CD1c-positive myeloid dendritic cell (primary cell): ENCODE results near the gene GDPD5.

Source experiments
- DNase-seq: peaks from one replicate; pipeline ENCODE4 v3.0.0-alpha.2; 2016; ENCODE audit errors: extremely low spot score

The GDPD5 gene

DNA sequence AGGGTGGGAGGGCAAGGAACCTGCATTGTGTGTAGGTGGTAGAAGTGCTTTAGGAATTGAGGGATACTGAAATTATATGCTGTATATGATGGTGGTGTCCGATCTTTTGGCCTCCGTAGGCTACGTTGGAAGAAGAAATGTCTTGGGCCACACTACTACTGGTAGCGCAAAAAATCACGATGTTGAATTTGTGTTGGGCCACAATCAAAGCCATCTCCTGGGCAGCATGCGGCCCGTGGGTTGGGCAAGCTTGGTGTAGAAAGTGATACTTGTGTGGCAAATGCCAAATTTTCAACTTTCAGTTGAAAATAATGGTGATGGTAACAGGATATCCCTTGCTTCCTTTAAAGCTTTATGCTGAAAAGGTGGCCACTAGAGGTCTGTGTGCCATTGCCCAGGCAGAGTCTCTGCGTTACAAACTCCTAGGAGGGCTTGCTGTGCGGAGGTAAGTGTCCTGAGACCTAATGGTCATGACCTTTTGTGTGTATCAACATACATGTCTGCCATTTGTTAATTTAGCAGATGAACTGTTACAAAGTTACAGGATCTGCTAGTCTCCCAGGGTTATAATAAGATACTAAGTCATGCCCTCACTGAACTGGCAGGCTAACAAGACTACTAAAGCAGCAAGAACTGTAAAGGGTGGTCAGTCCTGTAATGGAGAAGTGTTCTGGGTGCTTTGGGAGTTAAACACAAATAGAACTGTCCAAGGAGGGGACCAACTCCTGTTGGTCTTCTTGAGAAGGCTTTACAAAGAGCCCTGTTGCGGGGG, 123.6 kb downstream of the GDPD5 start:
- DNase-seq, result no peak

DNA sequence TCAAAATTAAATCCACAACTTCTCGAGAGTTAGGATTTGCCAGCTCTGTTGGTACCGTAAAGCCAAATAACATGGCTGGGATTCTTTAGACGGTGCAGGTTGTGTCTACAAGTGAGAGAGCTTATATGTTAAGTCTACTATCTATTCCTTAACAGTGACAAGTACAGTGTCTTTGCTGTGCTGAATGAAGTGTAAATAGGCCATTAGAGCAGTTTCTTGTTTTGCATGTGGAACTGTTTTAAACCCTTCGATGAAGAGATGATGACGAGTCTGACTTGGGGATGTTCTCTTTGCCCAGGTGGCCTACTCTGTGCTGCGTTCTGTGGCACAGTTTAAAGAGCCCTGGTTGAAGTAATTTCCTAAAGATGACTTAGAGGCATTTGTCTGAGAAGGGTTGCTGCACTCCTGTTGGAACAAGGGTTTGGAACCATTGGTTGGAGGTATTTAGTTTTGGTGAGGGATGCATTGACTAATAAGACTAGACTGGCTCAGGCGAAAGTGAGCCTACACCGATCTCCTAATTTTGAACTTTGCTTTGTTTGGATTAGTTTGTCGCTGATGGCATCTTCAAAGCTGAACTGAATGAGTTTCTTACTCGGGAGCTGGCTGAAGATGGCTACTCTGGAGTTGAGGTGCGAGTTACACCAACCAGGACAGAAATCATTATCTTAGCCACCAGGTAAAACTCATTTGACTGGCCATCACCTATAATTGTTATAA, 125.4 kb downstream of the GDPD5 start:
- peak; percentile 28 for DNase-seq

DNA sequence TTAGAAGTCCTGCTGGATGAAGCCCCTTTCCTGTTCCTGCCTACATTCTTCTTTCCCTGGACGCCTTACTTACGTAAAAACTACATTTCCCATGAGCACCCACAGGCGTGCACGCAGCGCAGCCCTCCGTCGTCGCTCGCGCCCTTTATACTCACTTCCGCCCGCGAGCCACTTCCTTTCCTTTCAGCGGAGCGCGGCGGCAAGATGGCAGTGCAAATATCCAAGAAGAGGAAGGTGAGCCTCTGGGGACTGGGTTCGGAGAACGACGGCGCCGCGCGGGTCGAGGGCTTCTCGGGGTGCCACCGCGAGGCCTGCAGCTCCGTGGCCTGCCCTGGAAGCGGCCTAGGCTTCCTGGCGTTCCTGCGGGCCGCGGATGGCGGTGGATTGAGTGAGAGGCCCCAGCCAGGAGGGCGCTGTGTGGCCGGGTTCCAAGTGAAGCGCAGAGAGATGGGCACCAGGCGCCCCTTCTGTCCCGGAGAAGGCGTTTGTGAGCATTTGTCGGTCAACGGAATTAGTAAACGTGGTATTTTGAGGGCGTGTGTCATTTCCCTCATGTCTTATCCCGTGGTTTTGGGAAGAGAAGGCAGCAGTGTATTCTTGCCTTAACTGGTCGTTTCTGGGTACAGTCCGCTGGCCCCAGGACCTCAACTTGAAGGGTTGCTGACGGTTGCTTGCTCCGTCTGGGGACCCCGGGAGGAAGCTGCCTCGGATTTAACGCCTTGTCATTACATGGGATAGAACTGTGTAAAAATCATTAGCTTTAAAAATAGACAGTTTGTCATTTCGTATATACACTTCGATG, 126.2 kb downstream of the GDPD5 start, which contains the start of gene RPS3:
Gene RPS3, plus strand, starts transcription at position 175 of the 802 bp plus-strand sequence. Its CDS starts 30 bp downstream, at position 205.
- peak; percentile 95 for DNase-seq

DNA sequence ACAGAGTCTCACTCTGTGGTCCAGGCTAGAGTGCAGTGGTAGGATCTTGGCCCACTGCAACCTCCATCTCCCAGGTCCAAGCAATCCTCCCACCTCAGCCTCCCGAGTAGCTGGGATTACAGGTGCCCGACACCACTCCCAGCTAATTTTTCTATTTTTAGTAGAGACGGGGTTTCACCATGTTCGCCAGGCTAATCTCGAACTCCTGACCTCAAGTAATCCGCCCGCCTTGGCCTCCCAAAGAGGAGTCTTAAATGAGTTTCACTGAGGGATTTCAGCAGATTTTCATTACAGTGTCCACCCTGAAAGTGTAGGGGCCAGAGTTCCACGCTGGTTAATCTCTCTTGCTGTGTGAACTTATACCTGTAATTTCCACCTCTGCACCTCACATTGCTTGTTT, 126.8 kb downstream of the GDPD5 start:
- DNase-seq, result no peak

DNA sequence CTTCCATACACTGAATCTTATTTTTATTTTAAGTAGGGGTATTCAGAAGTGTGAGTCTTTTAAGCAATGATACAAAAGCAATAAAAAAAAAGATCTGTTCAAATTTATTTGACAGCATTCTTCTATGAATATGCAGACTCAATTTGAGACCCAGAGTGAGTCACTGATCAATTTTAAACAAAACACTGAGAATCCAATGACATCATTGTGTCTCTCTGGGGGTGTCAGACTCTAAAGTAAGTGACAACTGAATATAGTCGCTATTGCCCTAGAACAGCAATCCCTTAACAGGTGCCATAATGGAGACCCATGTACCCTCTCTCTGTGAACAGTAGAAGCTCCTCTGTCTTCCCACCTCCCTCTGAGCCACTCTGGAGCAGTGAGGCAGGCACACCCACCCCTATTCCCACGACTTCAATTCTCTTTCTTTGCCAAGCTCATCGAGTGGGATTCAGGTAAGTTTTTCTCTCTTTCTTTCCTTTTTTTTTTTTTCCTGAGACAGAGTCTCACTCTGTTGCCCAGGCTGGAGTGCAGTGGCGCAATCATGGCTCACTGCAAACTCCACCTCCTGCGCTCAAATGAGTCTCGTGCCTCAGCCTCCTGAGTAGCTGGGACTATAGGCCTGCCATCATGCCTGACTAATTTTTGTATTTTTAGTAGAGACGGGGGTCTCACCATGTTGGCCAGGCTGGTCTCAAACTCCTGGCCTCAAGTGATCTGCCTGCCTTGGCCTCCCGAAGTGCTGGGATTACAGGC, 131.5 kb downstream of the GDPD5 start:
- no peak for DNase-seq

DNA sequence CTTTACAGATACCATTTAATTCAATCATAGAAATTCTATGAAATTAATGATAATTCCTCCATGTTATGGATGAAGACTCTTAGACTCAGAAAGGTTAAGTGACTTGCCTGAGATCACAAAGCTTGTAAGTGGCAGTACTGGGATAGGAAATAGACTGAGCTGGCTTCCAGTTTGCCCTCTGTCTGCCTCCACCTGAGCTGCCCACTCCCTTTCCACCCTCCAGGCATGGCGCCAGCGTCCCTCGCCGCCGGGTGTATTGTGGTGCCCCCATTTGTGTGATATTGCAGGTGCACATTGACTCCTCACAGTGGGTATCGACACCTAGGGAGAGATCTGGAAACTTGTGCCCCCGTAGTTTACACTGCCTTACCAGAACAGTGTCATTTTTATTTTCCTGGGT, 135.8 kb downstream of the GDPD5 start:
- DNase-seq, result no peak

DNA sequence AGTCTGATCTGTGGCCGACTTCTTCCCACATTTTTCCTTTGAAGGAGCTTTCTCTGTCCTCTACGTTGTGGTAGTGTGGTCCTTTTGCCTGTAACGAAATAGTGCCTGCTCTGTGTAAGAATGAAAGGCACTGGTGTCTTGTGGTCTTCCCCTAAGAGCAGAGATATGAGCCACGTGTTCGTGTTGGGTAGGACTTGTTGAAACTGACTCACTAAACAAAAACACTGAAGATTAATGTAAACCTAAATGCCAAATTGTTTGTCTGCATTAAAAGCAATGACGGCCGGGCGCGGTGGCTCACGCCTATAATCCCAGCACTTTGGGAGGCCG, 136.5 kb downstream of the GDPD5 start:
- no peak for DNase-seq

DNA sequence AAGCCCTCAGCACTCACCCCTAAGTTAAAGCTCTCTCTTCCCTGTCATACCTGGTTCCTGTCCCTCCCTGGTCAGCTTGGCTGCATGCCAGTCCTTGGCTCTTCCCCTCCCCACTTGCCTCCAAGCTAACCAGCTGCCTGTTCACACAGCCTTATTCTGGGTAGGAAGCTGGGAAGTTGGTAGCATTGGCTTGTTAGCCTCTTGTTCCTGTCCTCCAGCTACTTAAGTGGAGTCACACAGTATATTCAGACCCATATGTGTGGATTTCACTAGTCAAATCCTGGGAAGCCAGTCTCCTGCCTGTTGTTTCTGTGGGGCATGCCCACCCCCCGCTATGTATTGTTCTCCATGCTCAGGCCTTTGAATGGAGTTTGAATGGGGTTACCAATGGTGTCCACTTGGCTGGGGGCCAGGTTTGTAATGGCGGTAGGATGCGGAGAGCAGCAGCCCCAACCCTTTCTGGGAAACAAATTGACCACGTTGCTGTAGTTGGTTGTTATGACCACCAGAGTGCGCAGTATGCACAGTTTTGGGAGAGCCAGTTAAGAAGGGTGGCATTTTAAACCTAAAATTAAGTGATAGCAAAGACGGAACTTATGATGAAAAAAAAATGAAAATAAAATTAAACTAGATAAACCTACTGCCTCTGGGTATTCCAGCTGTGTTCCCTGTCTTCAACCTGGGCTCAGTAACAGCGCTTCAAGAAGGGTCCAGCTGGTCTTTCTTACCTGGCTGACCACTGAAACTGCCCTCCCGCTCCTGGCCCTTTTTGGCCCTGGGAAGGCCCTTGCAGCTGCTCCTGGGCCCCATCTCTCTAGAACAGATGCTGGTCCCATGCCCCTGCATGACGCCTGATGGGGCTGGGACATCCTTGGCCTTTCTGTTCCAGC, 137.1 kb downstream of the GDPD5 start:
- DNase-seq, result peak; percentile 85

DNA sequence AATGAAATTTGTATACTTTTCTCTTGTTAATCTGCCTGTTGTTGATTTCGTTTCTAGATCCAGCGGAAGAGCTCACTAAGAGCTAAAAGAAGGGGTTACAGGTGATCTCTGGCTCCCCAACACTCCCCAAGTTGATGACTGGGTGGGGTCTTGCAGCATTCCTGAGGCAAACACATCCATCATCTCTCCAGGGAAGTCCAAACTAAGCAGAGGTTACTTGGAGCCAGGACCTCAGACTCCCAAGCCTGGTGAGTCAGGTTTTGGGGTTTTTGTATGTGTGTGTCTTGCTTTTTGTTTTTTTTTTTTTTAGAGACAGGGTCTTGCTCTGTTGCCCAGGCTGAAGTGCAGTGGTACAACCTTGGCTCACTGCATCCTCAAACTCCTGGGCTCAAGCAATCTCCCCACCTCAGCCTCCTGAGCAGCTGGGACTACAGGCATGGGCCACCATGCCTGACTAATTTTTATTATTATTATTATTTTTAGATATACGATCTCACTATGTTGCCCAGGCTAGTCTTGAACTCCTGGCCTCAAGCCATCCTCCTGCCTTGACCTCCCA, 137.9 kb downstream of the GDPD5 start:
- no peak for DNase-seq

DNA sequence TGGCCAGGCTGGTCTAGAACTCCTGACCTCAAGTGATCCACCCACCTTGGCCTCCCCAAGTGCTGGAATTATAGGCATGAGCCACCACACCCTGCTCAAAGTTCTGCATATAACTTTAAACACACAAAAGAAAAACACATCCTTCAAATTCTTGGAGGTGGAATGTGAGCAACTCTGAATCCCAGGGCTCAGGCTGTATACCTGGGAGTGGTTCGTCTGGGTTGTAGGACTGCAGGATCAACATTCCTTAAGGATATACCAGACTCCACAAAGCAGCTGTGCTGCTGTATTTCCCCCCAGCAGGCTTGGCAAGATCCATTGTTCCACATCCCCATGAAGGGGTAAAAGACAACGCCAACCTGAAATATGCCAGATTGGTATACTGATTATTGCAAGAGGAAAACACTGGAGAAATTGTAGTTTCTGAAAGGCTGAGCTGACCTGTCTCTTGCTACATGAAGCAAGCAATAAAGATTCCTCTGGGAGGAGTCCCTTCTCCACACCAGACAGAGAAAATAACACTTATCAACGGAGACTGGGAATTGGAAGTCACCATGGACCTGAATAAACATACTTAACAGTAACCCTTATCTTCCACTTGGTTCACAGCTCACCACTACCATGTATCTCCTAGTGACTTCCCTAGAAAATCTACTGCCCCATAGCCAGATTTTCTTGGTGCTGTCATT, 138.7 kb downstream of the GDPD5 start:
- no peak for DNase-seq
